Gastroesophageal sphincter (tissue), 3 donors: ENCODE measurements around the gene SLC19A2.

Experiments
- POLR2A ChIP-seq, 2 donors: fragments of 450-650 bp; IDR thresholded peaks; one replicate each; pipeline ENCODE4 v1.6.1; 2017; ENCODE audit warnings: antibody characterized with exemption in 2 of 2, mild to moderate bottlenecking in 2 of 2, moderate library complexity in 1 of 2
- TF ChIP-seq, protein P1 (sequence below), 4 experiments: fragments of 200-600 bp in 2 of 4; fragments of 450-650 bp in 2 of 4; sonication (generic) in 1 of 4; IDR thresholded peaks; one replicate each; pipeline ENCODE4 v1.5.1; 2017 to 2019; ENCODE audit warnings: antibody characterized with exemption in 4 of 4, mild to moderate bottlenecking in 2 of 4, moderate library complexity in 2 of 4

DNA sequence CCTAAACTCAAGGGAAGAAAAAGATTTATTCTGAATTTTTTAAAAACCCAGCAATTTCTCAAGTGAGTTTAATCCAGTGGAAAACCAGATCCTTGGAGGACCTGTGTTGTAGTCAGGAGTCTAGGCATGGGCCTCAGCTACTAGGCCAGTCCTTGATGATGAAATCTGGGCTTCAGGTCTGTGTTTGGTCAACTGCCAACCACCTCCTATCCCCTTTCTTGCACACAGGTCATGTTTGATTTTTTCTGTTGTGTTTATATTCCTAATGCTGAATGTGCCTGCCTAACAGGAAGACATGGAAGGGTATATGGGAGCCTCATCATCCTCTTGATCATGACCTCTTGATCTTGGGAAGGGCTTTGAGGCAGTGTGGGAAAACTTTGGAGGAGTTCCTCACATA is 38.2 kb upstream of the SLC19A2 start:
- no peak for TF ChIP-seq POLR2A (IDR thresholded peaks at IDR 0.05)
- TF ChIP-seq, protein P1, sequence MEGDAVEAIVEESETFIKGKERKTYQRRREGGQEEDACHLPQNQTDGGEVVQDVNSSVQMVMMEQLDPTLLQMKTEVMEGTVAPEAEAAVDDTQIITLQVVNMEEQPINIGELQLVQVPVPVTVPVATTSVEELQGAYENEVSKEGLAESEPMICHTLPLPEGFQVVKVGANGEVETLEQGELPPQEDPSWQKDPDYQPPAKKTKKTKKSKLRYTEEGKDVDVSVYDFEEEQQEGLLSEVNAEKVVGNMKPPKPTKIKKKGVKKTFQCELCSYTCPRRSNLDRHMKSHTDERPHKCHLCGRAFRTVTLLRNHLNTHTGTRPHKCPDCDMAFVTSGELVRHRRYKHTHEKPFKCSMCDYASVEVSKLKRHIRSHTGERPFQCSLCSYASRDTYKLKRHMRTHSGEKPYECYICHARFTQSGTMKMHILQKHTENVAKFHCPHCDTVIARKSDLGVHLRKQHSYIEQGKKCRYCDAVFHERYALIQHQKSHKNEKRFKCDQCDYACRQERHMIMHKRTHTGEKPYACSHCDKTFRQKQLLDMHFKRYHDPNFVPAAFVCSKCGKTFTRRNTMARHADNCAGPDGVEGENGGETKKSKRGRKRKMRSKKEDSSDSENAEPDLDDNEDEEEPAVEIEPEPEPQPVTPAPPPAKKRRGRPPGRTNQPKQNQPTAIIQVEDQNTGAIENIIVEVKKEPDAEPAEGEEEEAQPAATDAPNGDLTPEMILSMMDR (IDR thresholded peaks at IDR 0.05) = no peak
